ENCODE data around the gene CD101.
A peak's percentile ranks its signal among the peaks of the same experiment; 100 is the strongest.

Gene CD101

GRCh38 chr1:117051224-117052064, 49.9 kb downstream of the CD101 start:
- peak; percentile 41 for DNase-seq (ENCODE audit: low spot score)

GRCh38 chr1:117054068-117054467, 52.5 kb downstream of the CD101 start:
- DNase-seq (ENCODE audit: low spot score) = no peak

- DNase-seq (ENCODE audit: low spot score) = no peak
These were observed 57.2 kb downstream of the CD101 start for GRCh38 chr1:117058810-117059209.

GRCh38 chr1:117059334-117059677, 57.7 kb downstream of the CD101 start:
- peak; percentile 59 for DNase-seq (ENCODE audit: low spot score)

DNA sequence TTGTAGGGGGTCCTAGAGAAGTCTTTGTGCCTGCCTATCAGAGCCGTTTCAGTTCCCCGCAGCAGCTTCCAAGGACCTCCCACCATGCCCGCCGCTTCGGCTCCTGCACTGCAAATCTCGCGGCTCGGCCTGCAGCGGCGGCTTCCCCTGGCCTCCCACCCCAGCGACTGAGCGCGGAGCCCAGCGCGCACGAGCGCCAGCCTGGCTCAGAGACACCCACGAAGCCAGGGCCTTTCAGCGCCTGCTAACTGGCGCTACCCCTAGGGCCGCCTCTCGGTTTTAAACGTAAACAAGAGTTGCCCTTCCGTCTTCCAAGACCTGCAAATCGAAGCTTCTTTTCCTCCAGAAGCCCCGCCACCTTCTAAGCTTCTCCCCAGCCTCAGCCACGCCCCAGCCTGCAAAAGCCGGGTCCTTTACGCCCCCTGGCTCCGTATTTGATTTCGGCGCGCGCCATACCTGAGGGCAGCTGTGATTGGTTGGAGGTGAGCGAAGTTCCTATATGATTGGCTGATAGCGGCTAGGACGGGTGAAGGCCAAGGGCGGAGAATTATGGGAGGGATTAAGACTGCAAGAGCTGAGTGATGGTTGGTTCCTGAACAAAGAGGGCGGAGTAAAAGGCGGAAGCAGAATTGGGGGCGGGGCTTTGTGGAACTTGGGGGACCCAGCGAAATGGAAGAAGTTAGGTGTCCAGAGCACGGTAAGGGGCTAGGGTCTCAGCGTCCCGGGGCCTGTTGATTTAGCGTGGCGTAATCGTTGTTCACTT, 58.3 kb downstream of the CD101 start, which contains the start of gene TTF2:
Gene TTF2, plus strand, starts transcription at position 649 of the 763 bp plus-strand sequence. Its CDS starts 21 bp downstream, at position 670.
- peak; percentile 98 for DNase-seq (ENCODE audit: low spot score)

- DNase-seq (ENCODE audit: low spot score) = peak; percentile 32
These were observed 59.1 kb downstream of the CD101 start for GRCh38 chr1:117060441-117061317.

GRCh38 chr1:117061986-117062415, 60.4 kb downstream of the CD101 start:
- DNase-seq (ENCODE audit: low spot score) = peak; percentile 51

DNA sequence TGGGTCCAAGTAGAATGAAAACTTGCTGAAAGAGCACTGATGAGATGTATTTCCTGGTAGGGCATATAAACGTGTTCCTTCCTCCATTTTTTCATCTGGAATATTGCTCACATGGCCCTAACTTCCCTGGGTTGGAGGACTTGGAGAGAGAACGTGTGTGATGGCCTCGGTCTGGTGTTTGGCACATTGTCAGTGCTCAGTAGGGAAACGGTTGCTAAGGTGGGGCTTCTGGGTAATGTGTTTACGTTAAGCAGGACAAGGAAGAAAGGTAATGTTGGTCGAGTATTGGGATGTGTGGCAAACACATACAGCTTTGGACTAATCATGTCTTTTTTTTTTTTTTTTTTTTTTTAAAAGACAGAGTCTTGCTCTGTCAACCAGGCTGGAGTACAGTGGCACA, 64.8 kb downstream of the CD101 start:
- DNase-seq (ENCODE audit: low spot score) = no peak

- DNase-seq (ENCODE audit: low spot score) = peak; percentile 57
These were observed 66.2 kb downstream of the CD101 start for GRCh38 chr1:117067533-117068370.

DNA sequence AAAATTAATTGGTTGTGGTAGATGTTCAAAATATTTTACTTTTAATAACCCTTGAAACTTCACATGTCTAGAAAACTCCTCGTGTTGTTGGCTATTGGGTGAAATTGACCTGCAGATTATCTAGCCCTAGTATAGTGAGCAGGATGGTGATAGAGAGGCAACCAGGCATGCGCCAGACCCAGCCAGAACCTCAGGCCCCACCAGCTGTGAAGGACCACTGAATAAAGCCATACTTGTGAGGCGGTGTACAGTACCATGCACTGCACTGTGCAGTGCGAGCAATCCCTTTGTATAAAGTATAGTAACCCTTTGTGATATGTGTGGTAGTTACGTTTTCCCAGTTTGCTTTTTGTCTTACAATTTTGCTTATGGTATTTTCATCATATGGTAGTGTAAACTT, 67.0 kb downstream of the CD101 start:
- no peak for DNase-seq (ENCODE audit: low spot score)

- no peak for DNase-seq (ENCODE audit: low spot score)
These were observed 67.8 kb downstream of the CD101 start for GRCh38 chr1:117069220-117069844.

- DNase-seq (ENCODE audit: low spot score) = no peak
These were observed 68.6 kb downstream of the CD101 start for GRCh38 chr1:117070124-117070523.

DNA sequence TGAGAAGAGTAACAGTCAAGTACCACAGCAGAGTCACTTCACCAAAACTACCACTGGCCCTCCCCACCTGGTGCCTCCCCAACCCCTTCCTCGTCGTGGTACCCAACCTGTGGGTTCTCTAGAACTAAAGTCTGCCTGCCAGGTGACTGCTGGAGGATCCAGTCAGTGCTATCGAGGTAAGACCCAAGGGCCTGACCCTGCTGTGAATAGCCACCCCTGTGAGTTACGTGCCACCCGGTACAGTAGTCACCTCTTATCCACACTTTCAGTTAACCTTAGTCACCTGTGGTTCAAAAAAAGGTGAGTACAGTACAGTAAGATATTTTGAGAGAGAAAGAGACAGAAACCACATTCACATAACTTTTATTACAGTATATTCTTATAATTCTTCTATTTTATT, 75.1 kb downstream of the CD101 start:
- DNase-seq (ENCODE audit: low spot score) = no peak

GRCh38 chr1:117077267-117077666, 75.7 kb downstream of the CD101 start:
- peak; percentile 14 for DNase-seq (ENCODE audit: low spot score)

DNA sequence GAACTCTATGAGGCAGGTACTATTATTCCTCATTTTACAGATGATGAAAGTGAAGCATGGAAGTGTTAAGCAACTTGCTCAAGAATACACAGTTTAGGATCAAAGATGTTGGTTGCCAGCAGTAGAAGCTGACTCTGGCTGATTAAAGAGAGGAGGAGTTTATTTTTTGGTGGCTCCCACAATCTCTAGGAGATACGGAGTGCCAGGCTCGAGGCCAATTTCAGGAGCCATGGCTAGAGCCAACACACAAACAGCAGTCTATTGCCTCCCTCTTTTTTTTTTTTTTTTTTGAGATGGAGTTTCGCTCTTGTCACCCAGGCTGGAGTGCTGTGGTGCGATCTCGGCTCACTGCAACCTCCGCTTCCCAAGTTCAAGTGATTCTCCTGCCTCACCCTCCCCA, 78.2 kb downstream of the CD101 start:
- DNase-seq (ENCODE audit: low spot score) = no peak

DNA sequence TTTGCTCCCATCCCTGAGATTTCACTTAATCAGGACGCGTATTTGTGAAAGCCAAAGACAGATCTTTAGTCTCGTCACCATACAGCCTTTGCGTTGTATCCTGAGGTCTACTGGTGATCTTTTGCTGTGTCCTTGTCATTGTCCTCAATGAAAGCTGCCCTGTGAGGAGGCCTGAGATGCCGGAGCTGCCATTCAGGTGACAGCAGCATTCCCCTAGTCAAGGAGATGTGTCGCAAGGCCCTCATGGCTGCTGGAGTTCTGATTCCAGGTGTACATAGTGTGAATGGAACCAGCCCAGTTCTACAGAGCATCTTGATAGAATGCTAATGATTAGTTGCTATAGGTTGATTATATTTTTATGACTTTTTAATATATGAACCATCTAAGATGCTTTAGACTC, 82.7 kb downstream of the CD101 start:
- DNase-seq (ENCODE audit: low spot score) = no peak

Measured in CD4-positive, alpha-beta T cell treated with Interleukin-2 at 100 ng/mL for 4 hours (primary cell).